ENCODE data around the gene NPFFR1. TPM values are rescaled to one million over a fixed set of nuclear protein-coding genes. Genes with fewer than 3 reads are reported as not detected.

NPFFR1 gene
- total and polyA plus RNA-seq, 10 of the 15 experiments (the other 5 are each of a cell fraction or from before 2014, with no cell fraction given), result 0.03 TPM; not detected in 9

GRCh38 chr10:70233109-70233938, 50.5 kb downstream of the NPFFR1 start, which contains the start of gene PPA1 (continued):
- TF ChIP-seq CEBPZ (IDR thresholded peaks at IDR 0.05; ENCODE audit: low read depth, low read length) (no peak), E4F1 (IDR thresholded peaks at IDR 0.05; ENCODE audit: borderline replicate concordance, partially characterized antibody) (no peak), POU2F2 (IDR thresholded peaks at IDR 0.05; ENCODE audit: borderline replicate concordance, low read depth, low read length) (peak; percentile 66; the same call in 1 of the 3 replicates), GATAD2B (conservative IDR thresholded peaks at IDR 0.05; ENCODE audit: low read depth) (no peak; the same call in none of the 2 replicates), TBL1XR1 (IDR thresholded peaks at IDR 0.05; ENCODE audit: low read depth, low read length) (no peak), CHD1 (IDR thresholded peaks at IDR 0.05; ENCODE audit: low read depth, low read length) (no peak), KDM1A (IDR thresholded peaks at IDR 0.05; ENCODE audit: borderline replicate concordance) (no peak), ZBTB33 (IDR thresholded peaks at IDR 0.05) (no peak), BMI1 (IDR thresholded peaks at IDR 0.05; ENCODE audit: borderline replicate concordance) (no peak), TCF3 (IDR thresholded peaks at IDR 0.05; ENCODE audit: borderline replicate concordance, insufficient read depth, low read depth, low read length) (peak; percentile 68; the same call in 1 of the 2 replicates), IRF5 (IDR thresholded peaks at IDR 0.05; ENCODE audit: borderline replicate concordance) (no peak), MEF2A (IDR thresholded peaks at IDR 0.05; ENCODE audit: insufficient read depth, low read depth, low read length) (no peak), E2F8 (IDR thresholded peaks at IDR 0.05; ENCODE audit: low read depth, partially characterized antibody) (no peak), BHLHE40 (IDR thresholded peaks at IDR 0.05; ENCODE audit: borderline replicate concordance in 1 of 2, low read depth in 2 of 2, low read length in 1 of 2) (peak; percentile 23 to 82; a peak in 2 of 4 replicates), TAF1 (IDR thresholded peaks at IDR 0.05; ENCODE audit: borderline replicate concordance, low read depth, low read length) (peak; percentile 85), ZNF207 (IDR thresholded peaks at IDR 0.05; ENCODE audit: borderline replicate concordance) (peak; percentile 48; the same call in 1 of the 2 replicates)
